GM15510 (cell line): ENCODE measurements around the gene KCNT1.

Experiments
- POLR2A ChIP-seq: IDR thresholded peaks from 3 replicates; pipeline ENCODE4 v1.6.1; 2011; ENCODE audit warnings: borderline replicate concordance; ENCODE audit not compliant: insufficient read length; ENCODE audit errors: extremely low read depth

KCNT1 gene

DNA sequence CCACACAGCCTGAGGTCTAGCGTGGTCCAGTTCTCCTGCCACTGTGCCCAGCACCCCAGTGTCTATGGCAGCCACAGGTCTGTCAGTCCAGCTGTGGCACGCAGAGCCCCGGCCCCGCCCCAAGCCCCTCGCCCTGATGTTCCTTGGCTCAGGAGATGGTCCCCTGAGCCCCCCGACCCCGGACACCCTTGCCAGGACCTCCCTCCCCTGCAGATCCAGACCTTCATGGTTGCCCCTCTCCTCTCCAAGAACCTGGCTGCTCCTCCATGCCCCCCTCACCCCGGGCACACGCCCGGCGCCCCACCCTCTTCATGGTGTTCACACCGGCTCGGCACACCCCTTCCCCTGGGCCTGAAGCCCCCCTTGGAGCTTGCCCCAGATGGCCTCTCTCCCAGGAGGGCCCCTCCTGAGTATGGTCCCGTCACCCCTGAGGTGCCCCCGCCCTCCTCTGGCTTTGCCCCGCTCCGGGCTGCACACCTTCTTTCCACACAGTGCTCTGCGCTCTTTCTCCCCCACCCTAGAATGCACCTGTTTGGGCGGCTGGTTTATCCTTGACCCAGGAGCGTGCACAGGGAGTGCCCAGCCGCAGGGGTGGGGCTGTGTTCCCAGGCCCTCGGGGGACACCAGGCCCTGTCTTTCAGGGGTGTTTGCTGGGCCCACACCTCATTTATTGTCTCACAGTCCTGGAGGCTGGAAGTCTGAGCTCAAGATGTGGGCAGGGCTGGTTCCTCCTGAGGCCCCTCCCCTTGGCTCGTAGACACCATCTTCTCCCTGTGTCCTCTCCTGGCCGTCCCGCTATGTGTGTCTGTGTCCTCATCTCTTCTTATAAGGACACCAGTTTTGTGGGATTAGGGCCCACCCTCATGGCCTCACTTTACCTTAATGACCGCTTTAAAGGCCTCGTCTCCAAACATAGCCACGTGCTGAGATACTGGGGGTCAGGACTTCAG is 37.6 kb downstream of the KCNT1 start:
- TF ChIP-seq POLR2A: no peak

DNA sequence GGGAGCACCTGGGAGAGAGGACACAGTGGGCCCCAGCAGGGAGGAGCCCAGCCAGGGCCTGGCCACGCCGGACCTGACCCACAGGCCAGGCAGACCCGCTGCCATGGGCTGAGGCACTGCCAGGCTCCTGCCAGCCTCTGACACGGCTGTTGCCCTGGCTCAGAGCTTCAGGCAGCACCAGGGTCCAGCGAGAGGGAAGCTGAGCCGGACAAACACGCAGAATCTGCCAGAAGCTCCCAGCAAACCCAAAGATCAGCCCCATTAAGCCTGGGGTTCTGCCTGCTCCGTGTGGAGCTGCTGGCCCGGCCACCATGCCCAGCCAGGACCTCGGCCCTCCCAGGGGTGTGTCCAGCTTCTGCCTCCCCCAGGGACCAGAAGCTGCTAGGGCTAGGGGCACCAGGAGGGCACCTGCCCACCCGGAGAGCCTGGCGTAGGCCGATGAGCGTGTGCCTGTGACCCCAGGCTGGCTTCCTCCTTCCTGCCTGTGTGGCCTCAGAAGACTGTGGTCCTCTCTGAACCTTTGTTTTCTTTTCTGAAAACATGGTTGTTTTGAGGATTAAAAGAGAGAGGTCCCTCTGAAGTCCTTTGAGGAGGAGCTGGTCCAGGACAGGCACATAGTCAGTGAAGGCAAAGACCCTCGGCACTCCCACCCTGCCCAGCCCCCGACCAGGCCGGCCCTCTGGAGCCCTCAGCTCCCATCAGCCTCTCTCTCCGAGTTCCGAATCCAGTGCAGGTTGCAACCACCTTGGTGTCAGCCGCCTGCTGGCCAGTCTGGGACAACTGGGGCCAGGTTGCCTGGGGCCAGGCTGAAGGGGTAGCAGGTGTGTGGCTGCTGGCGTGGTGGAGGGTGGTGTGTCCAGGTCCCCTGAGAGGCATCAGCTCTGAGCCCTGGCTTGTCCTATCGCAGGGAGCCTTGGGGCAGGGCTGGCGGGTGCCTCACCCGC is 39.6 kb downstream of the KCNT1 start:
- no peak for TF ChIP-seq POLR2A

DNA sequence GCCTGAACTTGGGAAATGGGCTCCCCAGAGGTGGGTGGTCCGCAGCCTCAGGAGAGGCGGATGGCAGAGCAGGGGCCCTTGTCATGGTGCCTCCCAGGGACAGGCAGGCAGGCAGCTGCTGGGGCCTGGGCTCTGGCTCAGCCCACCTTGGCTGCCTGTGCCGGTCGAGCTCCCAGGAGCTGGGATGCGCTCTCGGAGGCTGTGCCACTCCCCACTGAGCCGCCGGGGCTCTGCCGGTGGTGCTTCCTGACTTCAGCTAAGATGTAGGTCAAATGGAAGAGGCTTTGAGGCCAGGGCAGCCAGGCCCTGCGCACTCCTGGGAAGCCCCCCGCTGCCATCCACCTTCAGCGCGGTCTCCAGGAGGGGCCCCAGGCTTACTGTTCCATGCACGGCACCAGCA is 41.0 kb downstream of the KCNT1 start:
- TF ChIP-seq POLR2A: no peak

DNA sequence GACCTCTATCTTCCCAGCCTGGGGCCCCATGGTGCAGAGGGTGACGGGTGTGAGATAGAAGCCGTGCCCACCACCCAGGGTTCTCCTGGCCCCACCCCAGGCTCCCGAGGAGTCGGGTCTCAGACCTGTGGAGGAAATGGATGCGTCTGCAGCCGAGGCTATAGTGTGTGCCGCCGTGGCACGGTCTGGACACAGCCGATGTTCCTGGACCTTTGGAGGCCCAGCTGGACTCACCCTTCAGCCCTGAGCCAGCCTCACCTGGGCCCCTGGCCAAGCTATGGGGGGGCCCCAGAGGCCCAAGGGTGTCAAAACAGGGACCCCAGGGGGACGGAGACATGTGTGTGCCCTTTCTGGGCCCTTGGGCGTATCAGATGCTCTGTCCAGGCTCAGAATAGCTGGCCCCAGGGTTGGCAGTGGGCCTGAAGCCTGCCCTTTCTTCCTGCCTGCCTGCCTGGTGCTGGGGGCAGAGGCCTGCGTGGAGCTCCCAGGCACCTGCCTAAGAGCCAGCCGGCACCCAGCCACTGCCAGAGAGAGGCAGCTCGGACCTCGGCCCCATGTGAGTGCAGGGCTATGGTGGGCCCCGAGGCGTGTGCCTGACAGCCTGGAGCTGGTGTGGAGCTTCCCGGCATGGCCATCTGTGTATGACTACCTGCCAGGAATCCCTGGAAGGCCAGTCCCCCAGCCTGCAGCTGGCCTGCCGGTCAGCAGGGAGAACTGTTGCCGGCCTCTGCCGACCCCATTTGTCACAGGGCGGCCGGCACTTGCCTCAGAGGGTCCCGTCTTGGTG is 41.8 kb downstream of the KCNT1 start:
- TF ChIP-seq POLR2A: no peak

DNA sequence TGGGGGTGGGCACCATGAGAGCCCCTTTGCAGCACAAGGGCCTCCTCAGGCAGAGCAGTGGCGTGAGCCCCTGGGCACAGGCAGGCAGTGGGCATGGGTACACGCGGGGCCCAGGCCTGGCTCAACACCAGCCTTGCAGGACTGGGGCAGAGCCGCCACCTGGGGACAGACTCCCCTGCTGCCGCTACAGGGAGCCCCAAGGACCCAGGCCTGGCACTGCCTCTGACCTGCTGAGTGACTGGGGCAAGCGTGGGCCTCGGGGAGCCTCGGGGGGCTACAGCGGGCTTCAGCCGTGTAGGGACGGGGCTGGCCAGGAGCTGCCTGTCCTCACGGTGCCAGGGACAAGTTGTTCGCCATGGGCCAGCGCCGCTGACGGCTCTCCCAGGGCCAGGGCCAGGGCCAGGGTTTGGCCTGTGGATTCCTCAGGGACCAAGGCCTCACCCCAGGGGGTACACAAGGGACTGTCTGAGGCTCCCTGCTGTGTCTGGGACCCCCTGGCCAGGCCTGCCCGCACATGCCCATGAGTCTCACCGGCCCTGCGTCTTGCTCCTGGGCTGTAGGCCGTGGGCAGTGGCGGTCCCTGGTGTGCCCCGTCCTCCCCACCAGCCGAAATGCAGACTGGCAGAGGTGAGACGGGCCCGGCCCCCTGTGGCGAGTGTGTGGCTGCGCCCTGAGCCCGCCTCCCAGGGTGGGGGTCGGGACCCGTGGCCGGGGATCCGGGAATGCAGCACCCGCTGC is 42.5 kb downstream of the KCNT1 start:
- no peak for TF ChIP-seq POLR2A

DNA sequence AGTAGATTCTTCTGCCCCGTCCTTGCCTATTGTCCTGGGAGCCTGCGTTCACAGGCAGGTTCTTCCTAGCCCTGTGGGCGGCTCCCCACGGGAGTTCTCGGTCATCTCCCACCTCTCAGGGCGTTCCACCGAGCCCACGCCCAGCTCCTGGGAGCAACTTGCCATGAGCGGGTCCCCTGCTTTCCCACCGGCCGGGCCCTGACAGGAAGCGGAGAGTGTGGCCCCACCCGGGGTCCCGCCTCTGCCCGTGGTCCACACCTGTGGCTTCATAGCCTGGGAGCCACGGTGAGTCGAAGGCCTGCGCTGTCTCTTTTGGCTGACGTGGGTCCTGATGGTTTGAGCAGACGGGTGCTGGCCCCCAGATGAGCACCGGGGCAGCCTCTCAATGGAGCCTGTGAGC is 43.2 kb downstream of the KCNT1 start:
- TF ChIP-seq POLR2A: no peak

DNA sequence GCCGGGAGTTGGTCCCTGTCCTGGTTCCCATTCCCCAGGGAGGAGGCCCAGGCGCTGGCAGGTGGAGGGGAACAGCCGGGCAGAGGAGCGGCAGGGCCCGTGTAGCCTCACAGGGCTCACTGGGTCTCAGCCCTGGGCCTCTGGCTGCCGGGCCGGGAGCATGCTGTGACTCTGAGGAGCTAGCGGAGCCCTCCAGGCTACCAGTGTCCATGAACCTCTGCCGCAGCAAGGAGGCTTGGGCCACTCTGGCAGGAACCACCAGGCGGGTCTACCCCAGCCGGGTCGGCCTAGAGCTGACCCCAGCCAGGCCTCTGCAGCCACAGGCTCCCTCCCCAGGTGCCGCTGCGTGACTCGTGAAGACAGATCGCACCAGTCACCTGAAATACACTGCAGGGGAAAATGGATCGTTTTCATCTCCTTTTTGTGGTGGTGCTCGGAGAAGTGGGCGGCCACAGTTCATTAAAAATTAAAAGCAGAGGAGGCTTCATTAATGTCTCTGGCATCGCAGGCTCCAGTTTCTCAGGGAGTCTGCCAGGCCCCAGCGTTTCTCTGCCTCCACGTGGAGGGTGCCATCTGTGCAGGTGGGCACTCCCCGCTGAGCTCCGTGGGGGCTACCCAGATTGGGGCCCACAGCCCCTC is 43.8 kb downstream of the KCNT1 start:
- no peak for TF ChIP-seq POLR2A

DNA sequence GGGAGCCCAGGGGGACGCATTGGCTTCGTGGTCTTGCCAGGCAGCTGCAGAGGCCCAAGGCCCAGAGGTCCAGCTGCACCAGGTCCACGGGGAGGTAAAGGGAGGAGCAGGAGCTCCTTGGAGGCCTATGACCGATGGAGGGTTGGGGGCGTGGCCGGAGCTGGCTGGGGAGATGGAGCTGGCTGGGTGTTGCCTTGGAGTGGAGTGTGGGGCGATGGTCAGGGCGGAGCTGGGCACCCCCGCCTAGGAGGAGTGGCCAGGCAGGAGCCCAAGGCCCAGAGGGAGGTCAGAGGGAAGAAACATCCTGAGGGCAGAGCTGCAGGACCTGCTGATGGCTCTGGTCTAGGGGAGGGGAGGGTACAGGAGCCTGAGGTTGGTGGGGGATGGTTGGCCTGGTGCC is 44.6 kb downstream of the KCNT1 start:
- no peak for TF ChIP-seq POLR2A

DNA sequence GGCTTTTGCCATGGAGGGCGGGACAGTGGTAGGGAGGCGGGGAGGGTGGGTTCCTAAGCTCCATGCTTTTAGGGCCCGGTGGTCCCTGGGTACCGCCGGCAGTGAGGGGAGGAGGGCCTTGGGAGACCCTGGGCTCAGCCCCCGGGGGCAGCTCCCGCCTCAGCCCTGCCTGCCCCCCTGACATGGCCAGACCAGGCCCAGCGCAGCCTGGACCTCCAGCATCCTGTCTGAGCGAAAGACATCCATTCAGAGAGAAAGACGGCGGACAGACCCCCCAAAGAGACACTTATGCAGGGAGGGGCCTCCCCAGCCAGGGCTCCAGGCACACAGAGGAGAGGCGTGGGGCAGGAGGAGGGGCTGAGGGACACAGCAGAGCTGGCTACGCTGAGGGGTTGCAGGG is 45.3 kb downstream of the KCNT1 start:
- TF ChIP-seq POLR2A: no peak

DNA sequence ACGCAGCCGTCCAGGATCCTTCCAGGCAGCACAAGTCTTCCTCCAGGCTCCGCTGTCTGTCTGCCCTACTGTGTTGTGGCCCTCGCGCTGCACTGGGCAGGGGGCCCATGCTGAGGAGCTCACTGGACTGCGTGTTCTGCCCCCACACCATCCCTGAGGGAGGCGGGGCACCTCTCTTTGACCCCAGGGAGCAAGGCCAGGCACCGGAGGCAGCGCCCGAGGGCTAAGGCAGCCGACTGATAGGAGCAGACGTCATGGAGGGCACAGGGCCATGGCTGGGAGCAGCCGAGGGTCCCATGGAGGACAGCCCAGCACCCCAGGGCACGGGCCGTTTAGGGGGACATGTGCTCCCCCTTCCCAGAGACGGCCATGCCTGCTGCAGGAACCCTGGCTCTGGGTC is 46.7 kb downstream of the KCNT1 start:
- no peak for TF ChIP-seq POLR2A

DNA sequence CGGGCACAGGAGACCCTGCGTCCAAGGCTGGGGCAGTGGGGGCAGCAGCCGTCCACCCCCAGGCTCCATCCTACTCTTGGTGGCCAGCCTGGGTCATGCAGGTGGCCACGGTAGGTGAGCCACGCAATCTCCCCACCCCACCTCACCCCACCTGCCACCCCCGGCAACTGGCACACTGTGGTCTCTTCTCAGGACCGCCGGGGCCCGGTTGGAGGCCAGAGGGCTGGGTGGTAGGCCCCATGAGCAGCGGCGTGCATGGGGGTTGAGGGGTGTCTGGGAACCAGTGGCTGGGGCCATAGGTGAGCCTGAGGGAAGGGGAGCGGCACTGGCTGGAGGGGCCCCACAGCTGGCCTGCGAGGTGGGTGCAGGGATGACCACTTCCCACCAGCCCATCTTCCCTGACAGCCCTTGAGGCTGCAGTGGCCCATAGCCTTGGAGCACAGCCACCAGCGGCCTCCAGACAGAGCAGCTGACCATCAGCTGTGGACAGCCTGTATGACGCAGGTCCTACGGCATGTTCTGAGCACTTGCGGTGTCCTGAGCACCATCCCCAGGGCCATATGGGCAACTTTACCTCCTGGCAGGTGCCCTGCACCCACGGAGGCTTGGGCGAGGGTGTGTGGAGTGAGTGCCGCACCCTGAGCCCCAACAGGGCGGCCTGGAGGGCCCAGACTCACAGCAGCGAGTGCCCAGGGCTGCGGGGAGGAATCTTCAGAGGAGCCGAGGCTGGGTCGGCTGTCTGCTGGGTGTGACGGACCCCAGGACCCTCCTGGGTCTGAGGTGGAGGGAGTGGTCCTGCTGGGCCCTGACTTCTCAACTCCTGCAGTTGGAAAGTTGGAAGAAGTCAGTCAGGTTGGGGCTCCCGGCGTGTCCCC is 47.4 kb downstream of the KCNT1 start:
- TF ChIP-seq POLR2A: no peak

DNA sequence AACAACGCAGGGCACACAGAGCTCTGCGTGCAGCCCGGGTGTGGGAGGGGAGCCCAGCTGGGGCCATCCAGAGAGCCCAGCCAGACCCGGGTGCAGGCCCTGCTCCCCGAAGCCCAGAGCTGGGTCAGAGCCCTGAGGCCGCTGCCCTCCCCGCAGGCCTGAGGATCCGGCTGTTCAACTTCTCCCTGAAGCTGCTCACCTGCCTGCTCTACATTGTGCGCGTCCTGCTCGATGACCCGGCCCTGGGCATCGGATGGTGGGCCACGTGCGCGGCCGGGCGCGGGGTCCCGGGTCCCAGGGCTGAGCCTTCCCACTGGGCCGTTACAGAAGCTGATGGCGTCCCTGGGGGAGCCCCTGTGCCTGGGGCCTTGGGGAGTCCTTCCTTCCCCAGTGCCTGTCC is 48.8 kb downstream of the KCNT1 start:
- no peak for TF ChIP-seq POLR2A

DNA sequence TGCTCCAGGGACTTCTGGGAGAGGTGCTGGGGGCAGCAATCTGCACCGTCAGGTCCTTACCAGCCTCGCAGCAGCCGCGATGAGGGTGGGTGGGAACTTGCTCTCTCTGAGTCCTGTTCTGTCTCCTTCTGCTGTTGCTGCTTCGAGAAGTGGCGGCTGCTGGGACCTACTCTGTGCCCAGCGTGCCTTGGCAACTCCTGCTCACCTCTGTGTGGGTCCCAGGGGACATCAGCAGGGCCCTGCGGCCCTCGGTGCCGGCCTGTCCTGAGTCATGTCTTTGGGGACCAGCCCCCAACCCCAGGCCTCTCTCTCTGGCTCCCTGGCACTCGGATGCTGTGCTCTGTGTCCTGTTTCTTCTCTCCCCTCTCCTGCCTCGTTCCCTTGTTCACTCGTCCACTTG is 49.5 kb downstream of the KCNT1 start:
- no peak for TF ChIP-seq POLR2A
